ENCODE measurements around the gene OR8B12.

DNA sequence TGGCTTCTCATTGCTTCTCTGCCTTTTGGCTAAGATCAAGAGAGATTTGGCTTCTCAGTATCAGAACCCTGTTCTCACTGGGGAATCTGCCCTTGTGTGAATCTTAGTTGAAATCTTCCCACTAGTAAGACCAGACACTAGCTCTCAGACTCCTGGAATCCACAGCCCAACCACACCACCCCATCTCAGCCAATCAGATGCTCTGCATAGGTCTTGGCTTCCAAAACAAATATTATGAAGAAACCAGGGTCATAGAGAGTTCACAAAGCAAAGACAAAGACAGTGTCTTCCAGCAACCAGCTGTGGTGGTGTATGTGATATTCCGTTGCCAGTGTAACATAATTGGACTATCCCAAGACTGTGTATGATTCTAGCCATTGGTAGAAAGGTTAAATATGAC is 5.4 kb downstream of the OR8B12 start:
- TF ChIP-seq, protein P1, sequence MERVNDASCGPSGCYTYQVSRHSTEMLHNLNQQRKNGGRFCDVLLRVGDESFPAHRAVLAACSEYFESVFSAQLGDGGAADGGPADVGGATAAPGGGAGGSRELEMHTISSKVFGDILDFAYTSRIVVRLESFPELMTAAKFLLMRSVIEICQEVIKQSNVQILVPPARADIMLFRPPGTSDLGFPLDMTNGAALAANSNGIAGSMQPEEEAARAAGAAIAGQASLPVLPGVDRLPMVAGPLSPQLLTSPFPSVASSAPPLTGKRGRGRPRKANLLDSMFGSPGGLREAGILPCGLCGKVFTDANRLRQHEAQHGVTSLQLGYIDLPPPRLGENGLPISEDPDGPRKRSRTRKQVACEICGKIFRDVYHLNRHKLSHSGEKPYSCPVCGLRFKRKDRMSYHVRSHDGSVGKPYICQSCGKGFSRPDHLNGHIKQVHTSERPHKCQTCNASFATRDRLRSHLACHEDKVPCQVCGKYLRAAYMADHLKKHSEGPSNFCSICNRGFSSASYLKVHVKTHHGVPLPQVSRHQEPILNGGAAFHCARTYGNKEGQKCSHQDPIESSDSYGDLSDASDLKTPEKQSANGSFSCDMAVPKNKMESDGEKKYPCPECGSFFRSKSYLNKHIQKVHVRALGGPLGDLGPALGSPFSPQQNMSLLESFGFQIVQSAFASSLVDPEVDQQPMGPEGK (CRISPR knock-in tag; IDR thresholded peaks at IDR 0.05; ENCODE audit: borderline replicate concordance), result no peak
- TF ChIP-seq ZFP30 (CRISPR knock-in tag; IDR thresholded peaks at IDR 0.05), result no peak
- no peak for TF ChIP-seq ZFP3 (CRISPR knock-in tag; IDR thresholded peaks at IDR 0.05)
- no peak for TF ChIP-seq OSR1 (CRISPR knock-in tag; IDR thresholded peaks at IDR 0.05)
- no peak for TF ChIP-seq RARB (CRISPR knock-in tag; IDR thresholded peaks at IDR 0.05)
- TF ChIP-seq, protein P2, sequence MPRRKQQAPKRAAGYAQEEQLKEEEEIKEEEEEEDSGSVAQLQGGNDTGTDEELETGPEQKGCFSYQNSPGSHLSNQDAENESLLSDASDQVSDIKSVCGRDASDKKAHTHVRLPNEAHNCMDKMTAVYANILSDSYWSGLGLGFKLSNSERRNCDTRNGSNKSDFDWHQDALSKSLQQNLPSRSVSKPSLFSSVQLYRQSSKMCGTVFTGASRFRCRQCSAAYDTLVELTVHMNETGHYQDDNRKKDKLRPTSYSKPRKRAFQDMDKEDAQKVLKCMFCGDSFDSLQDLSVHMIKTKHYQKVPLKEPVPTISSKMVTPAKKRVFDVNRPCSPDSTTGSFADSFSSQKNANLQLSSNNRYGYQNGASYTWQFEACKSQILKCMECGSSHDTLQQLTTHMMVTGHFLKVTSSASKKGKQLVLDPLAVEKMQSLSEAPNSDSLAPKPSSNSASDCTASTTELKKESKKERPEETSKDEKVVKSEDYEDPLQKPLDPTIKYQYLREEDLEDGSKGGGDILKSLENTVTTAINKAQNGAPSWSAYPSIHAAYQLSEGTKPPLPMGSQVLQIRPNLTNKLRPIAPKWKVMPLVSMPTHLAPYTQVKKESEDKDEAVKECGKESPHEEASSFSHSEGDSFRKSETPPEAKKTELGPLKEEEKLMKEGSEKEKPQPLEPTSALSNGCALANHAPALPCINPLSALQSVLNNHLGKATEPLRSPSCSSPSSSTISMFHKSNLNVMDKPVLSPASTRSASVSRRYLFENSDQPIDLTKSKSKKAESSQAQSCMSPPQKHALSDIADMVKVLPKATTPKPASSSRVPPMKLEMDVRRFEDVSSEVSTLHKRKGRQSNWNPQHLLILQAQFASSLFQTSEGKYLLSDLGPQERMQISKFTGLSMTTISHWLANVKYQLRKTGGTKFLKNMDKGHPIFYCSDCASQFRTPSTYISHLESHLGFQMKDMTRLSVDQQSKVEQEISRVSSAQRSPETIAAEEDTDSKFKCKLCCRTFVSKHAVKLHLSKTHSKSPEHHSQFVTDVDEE (CRISPR knock-in tag; IDR thresholded peaks at IDR 0.05), result no peak
- no peak for TF ChIP-seq ZNF8 (CRISPR knock-in tag; IDR thresholded peaks at IDR 0.05)
- TF ChIP-seq TOX (CRISPR knock-in tag; IDR thresholded peaks at IDR 0.05; ENCODE audit: borderline replicate concordance), result no peak
- TF ChIP-seq ZC3H10 (CRISPR knock-in tag; IDR thresholded peaks at IDR 0.05), result no peak
- TF ChIP-seq ISL1 (CRISPR knock-in tag; IDR thresholded peaks at IDR 0.05), result no peak
- TF ChIP-seq, protein P3, sequence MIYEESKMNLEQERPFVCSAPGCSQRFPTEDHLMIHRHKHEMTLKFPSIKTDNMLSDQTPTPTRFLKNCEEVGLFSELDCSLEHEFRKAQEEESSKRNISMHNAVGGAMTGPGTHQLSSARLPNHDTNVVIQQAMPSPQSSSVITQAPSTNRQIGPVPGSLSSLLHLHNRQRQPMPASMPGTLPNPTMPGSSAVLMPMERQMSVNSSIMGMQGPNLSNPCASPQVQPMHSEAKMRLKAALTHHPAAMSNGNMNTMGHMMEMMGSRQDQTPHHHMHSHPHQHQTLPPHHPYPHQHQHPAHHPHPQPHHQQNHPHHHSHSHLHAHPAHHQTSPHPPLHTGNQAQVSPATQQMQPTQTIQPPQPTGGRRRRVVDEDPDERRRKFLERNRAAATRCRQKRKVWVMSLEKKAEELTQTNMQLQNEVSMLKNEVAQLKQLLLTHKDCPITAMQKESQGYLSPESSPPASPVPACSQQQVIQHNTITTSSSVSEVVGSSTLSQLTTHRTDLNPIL (CRISPR knock-in tag; IDR thresholded peaks at IDR 0.05; ENCODE audit: low read depth), result no peak
- no peak for TF ChIP-seq TCF4 (CRISPR knock-in tag; IDR thresholded peaks at IDR 0.05; ENCODE audit: borderline replicate concordance)
- TF ChIP-seq ESRRG (CRISPR knock-in tag; IDR thresholded peaks at IDR 0.05), result no peak

Data from SK-N-SH treated with all-trans-retinoic acid at 6 μM for 48 hours (cell line).